HepG2 (cell line): ENCODE measurements around the gene RNF25. TPM values are rescaled to one million over a fixed set of nuclear protein-coding genes. Genes with fewer than 3 reads are reported as not detected.

Experiments
- ATAC-seq: fragments of 200-7000 bp; cut with Tn5 transposase; 3 replicates; pipeline ENCODE4 v1.9.1; 2020; ENCODE audit warnings: mild to moderate bottlenecking, moderate library complexity
- BruUV-seq: library from RNA; stranded (reverse); fragments of 400-500 nt; replicated peaks from 2 replicates; lab custom pipeline; 2021; lab: Mats Ljungman, UMichigan
- CTCF ChIA-PET: fragments of 300-600 bp; formaldehyde crosslinking; extraction: SDS; loops from one replicate; lab custom pipeline; 2021; ENCODE audit warnings: low total read pairs, inconsistent platforms, low intra/inter-chr PET ratio; lab: Yijun Ruan, JAX
- POLR2A ChIA-PET: fragments of 350-600 bp; sonication (Branson Sonifier 250); formaldehyde crosslinking; loops from one replicate; lab custom pipeline; 2020; ENCODE audit warnings: antibody characterized with exemption, inconsistent platforms; lab: Yijun Ruan, JAX
- DNase-seq: peaks from one replicate; pipeline ENCODE4 v3.0.0-alpha.2; 2015; ENCODE audit warnings: low spot score
- FAIRE-seq: peaks from 3 replicates; lab custom pipeline; 2011; peaks lifted over from hg19 to GRCh38; lab: Jason Lieb, UNC
- H2AFZ ChIP-seq: one replicate; pipeline ENCODE4 v1.6.1; 2011; ENCODE audit warnings: low read length, inconsistent platforms
- H3K27ac ChIP-seq: fragments of 300-600 bp; 3 replicates; pipeline ENCODE4 v1.8.0; 2011; ENCODE audit warnings: mixed run types, mild to moderate bottlenecking, mixed read lengths, low read length, inconsistent platforms; ENCODE audit not compliant: insufficient read depth; ENCODE audit errors: extremely low read length
- H3K27me3 ChIP-seq, 2 experiments: fragments of 200-600 bp in 1 of 2; 2 replicates in 1 of 2; 3 replicates in 1 of 2; pipeline versions ENCODE4 v1.6.0 to v1.8.0; 2011; ENCODE audit warnings: low read length in 2 of 2, mild to moderate bottlenecking in 2 of 2, moderate library complexity in 2 of 2, inconsistent platforms in 1 of 2; ENCODE audit not compliant: insufficient read depth in 2 of 2, control insufficient read depth in 1 of 2
- H3K36me3 ChIP-seq, 2 experiments: fragments of 200-600 bp in 1 of 2; replicated peaks in 1 of 2; 2 replicates in 1 of 2; 3 replicates in 1 of 2; pipeline versions ENCODE4 v1.5.1 to v1.8.0; 2011; ENCODE audit warnings: low read length in 2 of 2, inconsistent platforms in 1 of 2; ENCODE audit not compliant: insufficient read depth in 2 of 2, control insufficient read depth in 1 of 2
- H3K4me1 ChIP-seq: 2 replicates; pipeline ENCODE4 v1.5.1; 2012; ENCODE audit warnings: low read length, inconsistent platforms; ENCODE audit not compliant: insufficient read depth
- H3K4me2 ChIP-seq: 2 replicates; pipeline ENCODE4 v1.6.0; 2011; ENCODE audit warnings: low read depth, low read length, inconsistent platforms
- H3K4me3 ChIP-seq, 3 experiments: fragments of 200-600 bp in 1 of 3; sonication (generic), shearing (Covaris generic) in 1 of 3; replicated peaks in 1 of 3; 2 replicates each; pipeline ENCODE4 v1.5.1; 2011 to 2016; ENCODE audit warnings: low read length in 3 of 3, inconsistent platforms in 2 of 3, low read depth in 2 of 3, mild to moderate bottlenecking in 2 of 3, control low read depth in 1 of 3, mixed read lengths in 1 of 3; ENCODE audit not compliant: insufficient read depth in 1 of 3
- H3K79me2 ChIP-seq: one replicate; pipeline ENCODE4 v1.6.1; 2011; ENCODE audit warnings: low read length, inconsistent platforms; ENCODE audit not compliant: insufficient read depth
- H3K9ac ChIP-seq: 2 replicates; pipeline ENCODE4 v1.6.0; 2011; ENCODE audit warnings: mild to moderate bottlenecking, low read depth, low read length, inconsistent platforms; ENCODE audit not compliant: insufficient read depth
- H3K9me3 ChIP-seq: 2 replicates; pipeline ENCODE4 v1.5.1; 2012; ENCODE audit warnings: mild to moderate bottlenecking, low read length
- H4K20me1 ChIP-seq: 2 replicates; pipeline ENCODE4 v1.6.0; 2011; ENCODE audit warnings: inconsistent platforms, mild to moderate bottlenecking, low read length, moderate library complexity; ENCODE audit not compliant: insufficient read depth
- BCLAF1 ChIP-seq: fragments of 450-650 bp; IDR thresholded peaks from 2 replicates; pipeline ENCODE4 v1.6.1; 2017; ENCODE audit warnings: mild to moderate bottlenecking
- FOSL2 ChIP-seq: sonication (generic); formaldehyde crosslinking; IDR thresholded peaks from 2 replicates; pipeline ENCODE4 v1.4.0; 2020; ENCODE audit warnings: missing genetic modification reagents
- NFIB ChIP-seq: sonication (generic); formaldehyde crosslinking; IDR thresholded peaks from 2 replicates; pipeline ENCODE4 v1.9.0; 2021; ENCODE audit warnings: missing genetic modification reagents, mild to moderate bottlenecking, borderline replicate concordance
- TFDP1 ChIP-seq: IDR thresholded peaks from 2 replicates; pipeline ENCODE4 v1.6.1; 2016; ENCODE audit warnings: missing compliant biosample characterization, missing genetic modification reagents, borderline replicate concordance
- WGBS: methylation state at CpG from one replicate; pipeline ENCODE4 v1.1.6; 2017; ENCODE audit warnings: low lambda C conversion rate; 5-methylcytosine and 5-hydroxymethylcytosine counted together
- in situ Hi-C: cut with HindIII; loops from 2 replicates; pipeline ENCODE4 v1.10.0; 2017; ENCODE audit warnings: low pct_unique_long_range_greater_than_20kb; ENCODE audit not compliant: extremely low pct_ligation_motif_present
- intact Hi-C: fragments of 100-400 bp; cut with micrococcal nuclease; formaldehyde crosslinking; loops from one replicate; pipeline ENCODE4 v1.10.0; 2022; ENCODE audit not compliant: unreplicated experiment
- polyA plus RNA-seq, 8 experiments: library from polyadenylated mRNA; depleted of rRNA in 3 of 8; stranded (reverse) in 7 of 8; unstranded in 1 of 8; fragments of >200 nt; fragmentation: Illumina TruSeq in 4 of 8; extraction: Trizol in 4 of 8; gene quantifications; 2 replicates each; pipeline versions ENCODE4 v1.2.1 to v1.2.3, GENCODE V29; 2011 to 2016; ENCODE audit warnings: low read depth in 4 of 8, missing spikeins in 1 of 8, mixed read lengths in 1 of 8; ENCODE audit not compliant: insufficient read depth in 1 of 8
- total RNA-seq, 5 experiments: library from RNA; depleted of rRNA; stranded (reverse); fragments of >200 nt; fragmentation: Illumina TruSeq; extraction: Trizol; gene quantifications; 2 replicates each; pipeline ENCODE4 v1.2.3, GENCODE V29; 2016; ENCODE audit warnings: low read depth in 1 of 5

The RNF25 gene
- total and polyA plus RNA-seq, 2 of the 13 experiments (the other 11 are each of a cell fraction or from before 2014, with no cell fraction given): 37.0 to 87.6 TPM

- in situ Hi-C loops: no loop called here
- no peak for FAIRE-seq
- ChIA-PET POLR2A (no interaction called here), CTCF (interaction anchor here (1.5 kb wide), 1 partner anchor 130 kb away, joined by 3 read pairs; no protein-coding TSS in a partner anchor)
- no peak for ATAC-seq
- no peak overlapping the region for H3K27ac ChIP-seq
- DNase-seq: no peak
- WGBS: 84% methylated on average over 3 of the region's 3 CpGs
- TF ChIP-seq FOSL2 (peak; percentile 77), BCLAF1 (no peak), TFDP1 (CRISPR knock-in tag) (no peak), NFIB (CRISPR knock-in tag) (no peak)
- peaks cover 4 to 30% of the 10 kb centered on the region in 2 experiments; a peak in 4 of 5 replicates for H3K36me3 ChIP-seq
- no TSS peak for BruUV-seq
- H3K79me2 ChIP-seq: peaks cover 86% of the 10 kb centered on the region
- H3K4me3 ChIP-seq: no peak overlapping the region
- H3K4me1 ChIP-seq: peaks cover 48% of the 10 kb centered on the region
- intact Hi-C loops: no loop called here
- no peak overlapping the region for H3K4me2 ChIP-seq
- H3K9me3 ChIP-seq: no peaks in the 10 kb centered on the region
- no peak overlapping the region for H2AFZ ChIP-seq
- H3K27me3 ChIP-seq: no peaks in the 10 kb centered on the region
- H4K20me1 ChIP-seq: peaks cover 3% of the 10 kb centered on the region; the same call in 1 of the 2 replicates
- H3K9ac ChIP-seq: no peak overlapping the region
Observed at GRCh38 chr2:218717262-218717661, 45.5 kb upstream of the RNF25 start.
